Stimulated activated naive CD4-positive, alpha-beta T cell treated with Interleukin-2 at 50 U/mL for 16 hours (primary cell): ENCODE measurements around the gene OR5D18.
"Not testable (repeated sequence)": the region's sequence is repeated elsewhere in the genome, so short reads cannot be mapped to it uniquely, and the experiment has no call there.

Source experiments
- DNase-seq: peaks from one replicate; lab custom pipeline; 2025; lab: John Stamatoyannopoulos, UW

The OR5D18 gene

GRCh38 chr11:55819330-55819729 lies at the start of gene OR5D18:
TSS of gene OR5D18 (plus strand) at chr11:55819630. CDS start at chr11:55819630, 0 bp downstream.
- DNase-seq, result no peak

GRCh38 chr11:55773138-55773537 lies 46.3 kb upstream of the OR5D18 start, which contains the start of gene OR5D13:
TSS of gene OR5D13 (plus strand) at chr11:55773438. CDS start at chr11:55773438, 0 bp downstream.
- DNase-seq, result no peak

GRCh38 chr11:55791606-55792005 lies 27.8 kb upstream of the OR5D18 start:
- DNase-seq, result no peak

- DNase-seq, result no peak
Measured at GRCh38 chr11:55793321-55793720, 26.1 kb upstream of the OR5D18 start.

- no peak for DNase-seq
Measured at GRCh38 chr11:55795256-55795655, 24.2 kb upstream of the OR5D18 start, which contains the start of gene OR5D14. TSS of gene OR5D14 (plus strand) at chr11:55795556. CDS start at chr11:55795556, 0 bp downstream.

GRCh38 chr11:55806248-55806647 lies 13.2 kb upstream of the OR5D18 start:
- no peak for DNase-seq

- DNase-seq, result no peak
Measured at GRCh38 chr11:55811067-55811466, 8.4 kb upstream of the OR5D18 start, which contains the start of gene OR5L1. TSS of gene OR5L1 (plus strand) at chr11:55811367. CDS start at chr11:55811467, 100 bp downstream.

GRCh38 chr11:55826919-55827318 lies 7.5 kb downstream of the OR5D18 start, which contains the start of gene OR5L2:
TSS of gene OR5L2 (plus strand) at chr11:55827219. CDS start at chr11:55827219, 0 bp downstream.
- DNase-seq, result no peak

- no peak for DNase-seq
Measured at GRCh38 chr11:55838452-55838851, 19.0 kb downstream of the OR5D18 start, which contains the start of gene OR5D16. TSS of gene OR5D16 (plus strand) at chr11:55838752. CDS start at chr11:55838752, 0 bp downstream.

GRCh38 chr11:55847453-55847852 lies 28.0 kb downstream of the OR5D18 start:
- no peak for DNase-seq

- no peak for DNase-seq
Measured at GRCh38 chr11:55849037-55849436, 29.6 kb downstream of the OR5D18 start.

GRCh38 chr11:55852141-55852540 lies 32.7 kb downstream of the OR5D18 start:
- DNase-seq, result no peak

- DNase-seq, result no peak
Measured at GRCh38 chr11:55854704-55855103, 35.3 kb downstream of the OR5D18 start.

- DNase-seq, result not testable (repeated sequence)
Measured at GRCh38 chr11:55867354-55867753, 47.9 kb downstream of the OR5D18 start.
